HCT116 (cell line): ENCODE results near the gene SEC24D.

ENCODE experiments used
- EZH2 ChIP-seq: fragments of 200-600 bp; sonication (generic); IDR thresholded peaks from 2 replicates; pipeline ENCODE4 v1.6.1; 2017; ENCODE audit warnings: antibody characterized with exemption, mixed run types
- EZH2phosphoT487 ChIP-seq: fragments of 200-600 bp; IDR thresholded peaks from 2 replicates; pipeline ENCODE4 v1.6.1; 2018; ENCODE audit warnings: antibody characterized with exemption, borderline replicate concordance
- TF ChIP-seq, protein P1 (sequence below), 3 experiments: fragments of 200-600 bp in 1 of 3; sonication (generic) in 1 of 3; IDR thresholded peaks in 2 of 3; conservative IDR thresholded peaks in 1 of 3; 2 replicates each; pipeline ENCODE4 v1.5.1; 2012 to 2017; ENCODE audit warnings: low read depth in 2 of 3, low read length in 2 of 3, antibody characterized with exemption in 1 of 3, borderline replicate concordance in 1 of 3, control low read depth in 1 of 3, mild to moderate bottlenecking in 1 of 3, mixed read lengths in 1 of 3, mixed run types in 1 of 3, moderate library complexity in 1 of 3; ENCODE audit not compliant: insufficient read depth in 1 of 3

DNA sequence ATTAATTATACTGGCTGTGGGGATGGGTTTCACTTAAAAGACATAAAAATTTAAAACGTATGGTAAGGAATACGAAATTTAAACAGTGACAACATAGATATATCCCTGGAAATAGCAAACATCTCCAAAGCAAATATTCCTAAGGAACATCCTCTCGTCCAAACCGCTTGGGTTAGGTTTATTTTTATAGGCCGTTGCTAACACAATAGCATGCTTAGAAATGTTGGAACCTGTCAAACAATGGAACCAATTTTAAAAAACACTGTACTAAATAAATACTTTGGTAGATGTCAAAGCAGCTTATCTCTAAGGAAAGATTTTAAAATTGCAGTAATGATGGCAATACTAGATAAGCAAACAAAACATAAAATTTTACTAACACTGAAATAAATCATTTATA lies 45.4 kb downstream of the SEC24D start:
- TF ChIP-seq EZH2 = no peak
- no peak for TF ChIP-seq EZH2phosphoT487
- TF ChIP-seq, protein P1, sequence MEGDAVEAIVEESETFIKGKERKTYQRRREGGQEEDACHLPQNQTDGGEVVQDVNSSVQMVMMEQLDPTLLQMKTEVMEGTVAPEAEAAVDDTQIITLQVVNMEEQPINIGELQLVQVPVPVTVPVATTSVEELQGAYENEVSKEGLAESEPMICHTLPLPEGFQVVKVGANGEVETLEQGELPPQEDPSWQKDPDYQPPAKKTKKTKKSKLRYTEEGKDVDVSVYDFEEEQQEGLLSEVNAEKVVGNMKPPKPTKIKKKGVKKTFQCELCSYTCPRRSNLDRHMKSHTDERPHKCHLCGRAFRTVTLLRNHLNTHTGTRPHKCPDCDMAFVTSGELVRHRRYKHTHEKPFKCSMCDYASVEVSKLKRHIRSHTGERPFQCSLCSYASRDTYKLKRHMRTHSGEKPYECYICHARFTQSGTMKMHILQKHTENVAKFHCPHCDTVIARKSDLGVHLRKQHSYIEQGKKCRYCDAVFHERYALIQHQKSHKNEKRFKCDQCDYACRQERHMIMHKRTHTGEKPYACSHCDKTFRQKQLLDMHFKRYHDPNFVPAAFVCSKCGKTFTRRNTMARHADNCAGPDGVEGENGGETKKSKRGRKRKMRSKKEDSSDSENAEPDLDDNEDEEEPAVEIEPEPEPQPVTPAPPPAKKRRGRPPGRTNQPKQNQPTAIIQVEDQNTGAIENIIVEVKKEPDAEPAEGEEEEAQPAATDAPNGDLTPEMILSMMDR (IDR thresholded peaks at IDR 0.05 in 2 of 3, conservative IDR thresholded peaks at IDR 0.05 in 1 of 3; ENCODE audit: borderline replicate concordance in 1 of 3, insufficient read depth in 1 of 3, low read depth in 2 of 3, low read length in 2 of 3) = no peak
